CD4-positive, alpha-beta T cell (primary cell): Measurements from ENCODE around the gene KRTAP13-2. TPM values are rescaled to one million over a fixed set of nuclear protein-coding genes. Genes with fewer than 3 reads are reported as not detected.

Source experiments
- ATAC-seq: fragments of 200-7000 bp; cut with Tn5 transposase; one replicate; pipeline ENCODE4 v1.10.0; 2022; ENCODE audit warnings: mild to moderate bottlenecking; ENCODE audit not compliant: poor library complexity
- CTCF ChIA-PET: fragments of 350-600 bp; sonication (Branson Sonifier 250); formaldehyde crosslinking; loops from one replicate; lab custom pipeline; 2021; ENCODE audit warnings: antibody characterized with exemption, inconsistent platforms; lab: Charles Lee
- POLR2A ChIA-PET: fragments of 350-600 bp; sonication (Branson Sonifier 250); formaldehyde crosslinking; loops from one replicate; lab custom pipeline; 2021; ENCODE audit warnings: antibody characterized with exemption, inconsistent platforms; lab: Charles Lee
- DNase-seq, 14 experiments: peaks; one replicate each; pipeline ENCODE4 v3.0.0-alpha.2; 2013 to 2020; ENCODE audit warnings: mixed read lengths in 2 of 14
- H3K27ac ChIP-seq, 2 donors: one replicate each; pipeline versions ENCODE4 v1.5.1 to v1.7.0; 2013; ENCODE audit warnings: low read length in 2 of 2, low read depth in 1 of 2, mild to moderate bottlenecking in 1 of 2
- H3K27me3 ChIP-seq, 2 experiments: 1 replicate in 1 of 2; 2 replicates in 1 of 2; pipeline versions ENCODE4 v1.6.1 to v1.7.0; 2013; ENCODE audit warnings: low read length in 2 of 2, control low read depth in 1 of 2, mild to moderate bottlenecking in 1 of 2, moderate library complexity in 1 of 2; ENCODE audit not compliant: insufficient read depth in 2 of 2, control insufficient read depth in 1 of 2
- H3K36me3 ChIP-seq: one replicate; pipeline ENCODE4 v1.6.1; 2013; ENCODE audit warnings: low read length, control low read depth; ENCODE audit not compliant: insufficient read depth
- H3K4me1 ChIP-seq: one replicate; pipeline ENCODE4 v1.6.1; 2013; ENCODE audit warnings: low read length, control low read depth; ENCODE audit not compliant: insufficient read depth
- H3K4me3 ChIP-seq: one replicate; pipeline ENCODE4 v1.5.1; 2013; ENCODE audit warnings: mild to moderate bottlenecking, low read length, moderate library complexity
- H3K9me3 ChIP-seq, 2 experiments: 1 replicate in 1 of 2; 2 replicates in 1 of 2; pipeline versions ENCODE4 v1.6.1 to v1.7.0; 2013; ENCODE audit warnings: low read length in 2 of 2, mild to moderate bottlenecking in 2 of 2, control low read depth in 1 of 2, moderate library complexity in 1 of 2; ENCODE audit not compliant: control insufficient read depth in 1 of 2, insufficient read depth in 1 of 2
- H3K27ac Mint-ChIP-seq: one replicate; pipeline ENCODE4 v1.8.0; 2020; ENCODE audit warnings: mixed read lengths
- H3K27me3 Mint-ChIP-seq: one replicate; pipeline ENCODE4 v1.8.0; 2021; ENCODE audit warnings: mixed read lengths
- H3K36me3 Mint-ChIP-seq: one replicate; pipeline ENCODE4 v1.8.0; 2021; ENCODE audit warnings: low read depth, mixed read lengths
- H3K4me1 Mint-ChIP-seq: one replicate; pipeline ENCODE4 v1.8.0; 2021; ENCODE audit warnings: low read depth, mixed read lengths
- H3K4me3 Mint-ChIP-seq: one replicate; pipeline ENCODE4 v1.8.0; 2020; ENCODE audit warnings: mild to moderate bottlenecking, mixed read lengths
- H3K9me3 Mint-ChIP-seq: one replicate; pipeline ENCODE4 v1.8.0; 2020; ENCODE audit warnings: mixed read lengths
- CTCF ChIP-seq: fragments of 200-600 bp; IDR thresholded peaks from one replicate; pipeline ENCODE4 v1.8.0; 2022; ENCODE audit warnings: antibody characterized with exemption, mild to moderate bottlenecking
- intact Hi-C, 2 experiments: fragments of 100-400 bp; cut with DNase I in 1 of 2; cut with micrococcal nuclease in 1 of 2; formaldehyde crosslinking; loops; one replicate each; pipeline versions ENCODE4 v1.15.1 to v1.9.0; 2023 to 2025; cut with DNase I, micrococcal nuclease
- total RNA-seq, 174 experiments: library from RNA in 2 of 174; stranded (reverse) in 2 of 174; gene quantifications; one replicate each; pipeline ENCODE4 v1.2.3 and lab custom pipeline; 2021 to 2026

Gene KRTAP13-2
- total RNA-seq, 2 experiments from 2014 or later = not detected

GRCh38 chr21:30349572-30349971 lies 22.5 kb downstream of the KRTAP13-2 start:
- H3K4me1 ChIP-seq = no peaks in the 10 kb centered on the region
- ChIA-PET POLR2A (no interaction called here), CTCF (no interaction called here)
- H3K27ac Mint-ChIP-seq = no peak overlapping the region
- H3K27me3 Mint-ChIP-seq = peaks cover 3% of the 10 kb centered on the region
- no peak for TF ChIP-seq CTCF
- no peaks in the 10 kb centered on the region for H3K36me3 ChIP-seq
- no peaks in the 10 kb centered on the region for H3K27me3 ChIP-seq
- H3K4me3 Mint-ChIP-seq = no peak overlapping the region
- no peak overlapping the region for H3K27ac ChIP-seq
- H3K4me1 Mint-ChIP-seq = no peaks in the 10 kb centered on the region
- no peaks in the 10 kb centered on the region for H3K9me3 Mint-ChIP-seq
- intact Hi-C loops = loop anchor here in 1 of 2 experiments (10.0 kb wide), 1 partner anchor 1255 kb away; no protein-coding TSS in a partner anchor
- H3K4me3 ChIP-seq = no peak overlapping the region
- no peaks in the 10 kb centered on the region for H3K36me3 Mint-ChIP-seq
- no peak for DNase-seq
- no peaks in the 10 kb centered on the region for H3K9me3 ChIP-seq
- ATAC-seq = no peak

GRCh38 chr21:30348506-30348905 lies 23.6 kb downstream of the KRTAP13-2 start, which contains the start of gene KRTAP23-1:
Gene KRTAP23-1 (minus strand): TSS chr21:30348606. CDS start chr21:30348606, 0 bp downstream.
- intact Hi-C loops = loop anchor here in 1 of 2 experiments (10.0 kb wide), 1 partner anchor 1256 kb away; no protein-coding TSS in a partner anchor
- no peak within 1 kb of the TSS for H3K27ac Mint-ChIP-seq
- Histone ChIP-seq H3K27me3 (no peaks in the 10 kb centered on the region), H3K4me3 (no peak within 1 kb of the TSS), H3K9me3 (peaks cover 0 to 5% of the 10 kb centered on the region in 2 experiments), H3K4me1 (no peaks in the 10 kb centered on the region), H3K36me3 (no peaks in the 10 kb centered on the region), H3K27ac (no peak within 1 kb of the TSS)
- ChIA-PET CTCF (no interaction called here), POLR2A (no interaction called here)
- DNase-seq = no peak
- H3K4me3 Mint-ChIP-seq = no peak within 1 kb of the TSS
- H3K36me3 Mint-ChIP-seq = no peaks in the 10 kb centered on the region
- H3K4me1 Mint-ChIP-seq = no peaks in the 10 kb centered on the region
- no peaks in the 10 kb centered on the region for H3K9me3 Mint-ChIP-seq
- TF ChIP-seq CTCF = no peak
- ATAC-seq = no peak
- H3K27me3 Mint-ChIP-seq = peaks cover 5% of the 10 kb centered on the region

DNA sequence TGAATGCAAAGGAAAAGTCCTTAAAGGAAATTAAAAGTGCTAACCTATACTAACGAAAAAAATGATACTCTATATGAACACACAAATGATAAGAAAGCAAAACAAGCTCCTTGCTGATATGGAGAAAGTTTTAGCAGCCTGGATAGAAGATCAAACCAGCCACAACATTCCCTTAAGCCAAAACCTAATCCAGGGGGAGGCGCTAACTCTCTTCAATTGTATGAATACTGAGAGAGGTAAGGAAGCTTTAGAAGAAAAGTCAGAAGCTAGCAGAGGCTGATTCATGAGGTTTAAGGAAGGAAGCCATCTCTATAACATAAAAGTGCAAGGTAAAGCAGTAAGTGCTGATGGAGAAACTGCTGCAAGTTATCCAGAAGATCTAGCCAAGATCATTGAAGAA lies 27.1 kb downstream of the KRTAP13-2 start:
- no peaks in the 10 kb centered on the region for H3K4me1 Mint-ChIP-seq
- H3K27ac ChIP-seq = no peak overlapping the region

More for the DNA sequence above, 27.1 kb downstream of the KRTAP13-2 start:
- Histone ChIP-seq H3K4me3 (no peak overlapping the region), H3K4me1 (no peaks in the 10 kb centered on the region), H3K36me3 (no peaks in the 10 kb centered on the region), H3K9me3 (peaks cover 0 to 5% of the 10 kb centered on the region in 2 experiments), H3K27me3 (no peaks in the 10 kb centered on the region)
- ChIA-PET POLR2A (no interaction called here), CTCF (no interaction called here)
- Mint-ChIP-seq H3K27ac (no peak overlapping the region), H3K27me3 (peaks cover 9% of the 10 kb centered on the region), H3K9me3 (no peaks in the 10 kb centered on the region), H3K36me3 (no peaks in the 10 kb centered on the region), H3K4me3 (no peak overlapping the region)
- DNase-seq (no peak), ATAC-seq (no peak)
- TF ChIP-seq CTCF = no peak
- intact Hi-C loops = loop anchor here in 1 of 2 experiments (10.0 kb wide), 1 partner anchor 1260 kb away; no protein-coding TSS in a partner anchor
